ENCODE measurements around the gene UVRAG. TPM values are rescaled to one million over a fixed set of nuclear protein-coding genes. Genes with fewer than 3 reads are reported as not detected.
A peak's percentile ranks its signal among the peaks of the same experiment; 100 is the strongest.

UVRAG gene
- total and polyA plus RNA-seq, 2 experiments from 2014 or later: 21.6 to 34.0 TPM

- Histone ChIP-seq H3K4me1 (ENCODE audit: low read depth) (no peaks in the 10 kb centered on the region), H3K36me3 (peaks cover 4% of the 10 kb centered on the region), H3K9me3 (ENCODE audit: low read depth) (no peaks in the 10 kb centered on the region), H3K27ac (no peak overlapping the region), H3K27me3 (no peaks in the 10 kb centered on the region), H3K4me3 (no peak overlapping the region)
- no peak for TF ChIP-seq CTCF (IDR thresholded peaks at IDR 0.05; ENCODE audit: low read depth, low read length)
- no peak for DNase-seq (ENCODE audit: low read depth in 1 of 2, low spot score in 1 of 2)
Observed at GRCh38 chr11:76041208-76041607, 226.2 kb downstream of the UVRAG start.

- DNase-seq (ENCODE audit: low read depth in 1 of 2, low spot score in 1 of 2): no peak
- no peaks in the 10 kb centered on the region for H3K27me3 ChIP-seq
- no peaks in the 10 kb centered on the region for H3K4me1 ChIP-seq (ENCODE audit: low read depth)
- H3K27ac ChIP-seq: no peak overlapping the region
- no peaks in the 10 kb centered on the region for H3K36me3 ChIP-seq
- H3K4me3 ChIP-seq: no peak overlapping the region
- no peaks in the 10 kb centered on the region for H3K9me3 ChIP-seq (ENCODE audit: low read depth)
- no peak for TF ChIP-seq CTCF (IDR thresholded peaks at IDR 0.05; ENCODE audit: low read depth, low read length)
Observed at GRCh38 chr11:76044750-76045320, 229.8 kb downstream of the UVRAG start.

GRCh38 chr11:76047231-76047630 is 232.2 kb downstream of the UVRAG start:
- DNase-seq (ENCODE audit: low read depth in 1 of 2, low spot score in 1 of 2): peak in 1 of 2 donors; percentile 20
- Histone ChIP-seq H3K4me3 (no peak overlapping the region), H3K27ac (no peak overlapping the region), H3K36me3 (no peaks in the 10 kb centered on the region), H3K4me1 (ENCODE audit: low read depth) (no peaks in the 10 kb centered on the region), H3K9me3 (ENCODE audit: low read depth) (no peaks in the 10 kb centered on the region), H3K27me3 (no peaks in the 10 kb centered on the region)
- TF ChIP-seq CTCF (IDR thresholded peaks at IDR 0.05; ENCODE audit: low read depth, low read length): no peak

GRCh38 chr11:76047766-76048165 is 232.8 kb downstream of the UVRAG start:
- H3K36me3 ChIP-seq: no peaks in the 10 kb centered on the region

GRCh38 chr11:76048763-76049162 is 233.8 kb downstream of the UVRAG start:
- Histone ChIP-seq H3K4me1 (ENCODE audit: low read depth) (no peaks in the 10 kb centered on the region), H3K36me3 (no peaks in the 10 kb centered on the region), H3K27ac (no peak overlapping the region), H3K9me3 (ENCODE audit: low read depth) (no peaks in the 10 kb centered on the region), H3K4me3 (no peak overlapping the region), H3K27me3 (no peaks in the 10 kb centered on the region)
- no peak for DNase-seq (ENCODE audit: low read depth in 1 of 2, low spot score in 1 of 2)
- no peak for TF ChIP-seq CTCF (IDR thresholded peaks at IDR 0.05; ENCODE audit: low read depth, low read length)

More at GRCh38 chr11:76047766-76048165, 232.8 kb downstream of the UVRAG start:
- H3K9me3 ChIP-seq (ENCODE audit: low read depth): no peaks in the 10 kb centered on the region
- H3K27ac ChIP-seq: no peak overlapping the region
- H3K27me3 ChIP-seq: no peaks in the 10 kb centered on the region
- H3K4me1 ChIP-seq (ENCODE audit: low read depth): no peaks in the 10 kb centered on the region
- no peak for DNase-seq (ENCODE audit: low read depth in 1 of 2, low spot score in 1 of 2)
- no peak for TF ChIP-seq CTCF (IDR thresholded peaks at IDR 0.05; ENCODE audit: low read depth, low read length)
- no peak overlapping the region for H3K4me3 ChIP-seq

Measured in cardiac muscle cell (in vitro differentiated cells and primary cell).